Left colon (tissue), 2 donors: ENCODE data around the gene ADORA1. TPM values are rescaled to one million over a fixed set of nuclear protein-coding genes. Genes with fewer than 3 reads are reported as not detected.

Source experiments
- ATAC-seq: fragments of 200-7000 bp; cut with Tn5 transposase; one replicate; pipeline ENCODE4 v1.9.1; 2020; ENCODE audit warnings: mild to moderate bottlenecking, moderate library complexity
- DNase-seq, 2 donors: peaks; one replicate each; pipeline ENCODE4 v3.0.0-alpha.2; 2020
- intact Hi-C, 2 donors: fragments of 100-400 bp; cut with DNase I in 1 of 2; cut with micrococcal nuclease in 1 of 2; formaldehyde crosslinking; loops; one replicate each; pipeline versions ENCODE4 v1.11.2 to v1.14.0; 2022; cut with DNase I, micrococcal nuclease
- total RNA-seq, 2 donors: library from RNA; stranded (reverse); fragmentation: NEBNext Ultra II Directional; extraction: Animal tissue kit (Norgen Biotek cat#: 25700); gene quantifications; one replicate each; pipeline ENCODE4 v1.2.1, GENCODE V29; 2021
- donor health status: DM: no; HTN: no; CAD: no.
- donor health status: DM: yes; HTN: yes; CAD: no.

The ADORA1 gene
- total RNA-seq, 2 donors from 2014 or later, result 0.37 to 0.39 TPM

- intact Hi-C loops, result loop anchor here (5.0 kb wide), 2 partner anchors 98 to 178 kb away; no protein-coding TSS in a partner anchor
- DNase-seq (no peak), ATAC-seq (no peak)
Measured at GRCh38 chr1:203214871-203215270, 87.3 kb downstream of the ADORA1 start.

- no peak for DNase-seq
- no peak for ATAC-seq
- intact Hi-C loops, result loop anchor here (5.0 kb wide), 2 partner anchors 98 to 178 kb away; no protein-coding TSS in a partner anchor
Measured at GRCh38 chr1:203215573-203215972, 88.0 kb downstream of the ADORA1 start.

GRCh38 chr1:203216274-203217138 is 89.0 kb downstream of the ADORA1 start:
- DNase-seq, result peak in 1 of 2 donors; percentile 39
- ATAC-seq, result peak; percentile 72
- intact Hi-C loops, result loop anchor here (5.0 kb wide), 2 partner anchors 99 to 179 kb away; no protein-coding TSS in a partner anchor

Other genes with a start within 250 kb of the ADORA1 start
- 10 to 100 TPM; 12.0 to 14.3 TPM for gene RABIF, start 238.6 kb upstream of the ADORA1 start, total RNA-seq
- gene KLHL12, start 200.5 kb upstream of the ADORA1 start, total RNA-seq, result 10 to 100 TPM; 28.9 to 35.0 TPM
- 10 to 100 TPM; 69.7 to 90.4 TPM for gene ADIPOR1, start 169.4 kb upstream of the ADORA1 start, total RNA-seq
- gene CYB5R1, start 160.5 kb upstream of the ADORA1 start, total RNA-seq, result 10 to 100 TPM; 21.2 to 31.9 TPM
- gene TMEM183A, start 120.4 kb upstream of the ADORA1 start, total RNA-seq, result 10 to 100 TPM; 91.5 to 97.1 TPM
- 1 to 10 TPM in 1 of 2 donors, under 1 TPM in 1; 0.58 to 1.7 TPM for gene PPFIA4, start 101.2 kb upstream of the ADORA1 start, total RNA-seq
- not detected for gene MYOG, start 41.7 kb upstream of the ADORA1 start, total RNA-seq
- not detected for gene MYBPH, start 48.1 kb downstream of the ADORA1 start, total RNA-seq
- gene CHI3L1, start 59.0 kb downstream of the ADORA1 start, total RNA-seq, result 1 to 10 TPM in 1 of 2 donors, under 1 TPM in 1; 0.67 to 3.0 TPM
- under 1 TPM in 1 of 2 donors, not detected in 1; 0.40 TPM for gene CHIT1, start 101.9 kb downstream of the ADORA1 start, total RNA-seq
- 10 to 100 TPM; 70.5 to 76.9 TPM for gene BTG2, start 177.8 kb downstream of the ADORA1 start, total RNA-seq
- gene FMOD, start 223.4 kb downstream of the ADORA1 start, total RNA-seq, result 10 to 100 TPM; 25.2 to 29.6 TPM